H9 (cell line): ENCODE data around the gene OR10D3. TPM values are rescaled to one million over a fixed set of nuclear protein-coding genes. Genes with fewer than 3 reads are reported as not detected.

Source experiments
- DNase-seq: peaks from one replicate; pipeline ENCODE4 v3.0.0-alpha.2; 2017
- H2AFZ ChIP-seq: one replicate; pipeline ENCODE4 v1.6.1; 2013; ENCODE audit warnings: mild to moderate bottlenecking, low read length, control low read depth, moderate library complexity
- H2AK5ac ChIP-seq: 2 replicates; pipeline ENCODE4 v1.6.1; 2013; ENCODE audit warnings: low read length, control low read depth, mixed read lengths; ENCODE audit not compliant: insufficient read length
- H2BK120ac ChIP-seq: one replicate; pipeline ENCODE4 v1.6.1; 2013; ENCODE audit warnings: low read depth, mild to moderate bottlenecking, low read length, control low read depth, inconsistent platforms; ENCODE audit not compliant: poor library complexity, severe bottlenecking
- H2BK12ac ChIP-seq: 2 replicates; pipeline ENCODE4 v1.6.1; 2013; ENCODE audit warnings: low read length, control low read depth, mixed read lengths, low read depth; ENCODE audit not compliant: insufficient read length
- H2BK15ac ChIP-seq: 2 replicates; pipeline ENCODE4 v1.6.1; 2013; ENCODE audit warnings: low read depth, low read length, control low read depth
- H2BK20ac ChIP-seq: one replicate; pipeline ENCODE4 v1.6.1; 2013; ENCODE audit warnings: low read depth, mild to moderate bottlenecking, low read length, control low read depth, inconsistent platforms; ENCODE audit not compliant: poor library complexity, severe bottlenecking
- H2BK5ac ChIP-seq: 2 replicates; pipeline ENCODE4 v1.6.1; 2013; ENCODE audit warnings: low read length, control low read depth, mixed read lengths; ENCODE audit not compliant: insufficient read length
- H3K14ac ChIP-seq: 2 replicates; pipeline ENCODE4 v1.6.1; 2013; ENCODE audit warnings: low read length, control low read depth; ENCODE audit not compliant: insufficient read depth
- H3K18ac ChIP-seq: 2 replicates; pipeline ENCODE4 v1.6.1; 2013; ENCODE audit warnings: low read depth, mild to moderate bottlenecking, mixed read lengths, low read length, control low read depth; ENCODE audit not compliant: insufficient read length
- H3K23ac ChIP-seq: 2 replicates; pipeline ENCODE4 v1.6.1; 2013; ENCODE audit warnings: low read length, control low read depth, mixed read lengths, low read depth; ENCODE audit not compliant: insufficient read length
- H3K23me2 ChIP-seq: 2 replicates; pipeline ENCODE4 v1.6.1; 2013; ENCODE audit warnings: low read depth, mild to moderate bottlenecking, mixed read lengths, low read length, control low read depth; ENCODE audit not compliant: insufficient read length, poor library complexity, severe bottlenecking
- H3K27ac ChIP-seq: 2 replicates; pipeline ENCODE4 v1.5.1; 2013; ENCODE audit warnings: low read length, control low read depth, mixed read lengths, low read depth; ENCODE audit not compliant: insufficient read length
- H3K27me3 ChIP-seq: 2 replicates; pipeline ENCODE4 v1.6.1; 2013; ENCODE audit warnings: low read length, control low read depth, inconsistent platforms; ENCODE audit not compliant: insufficient read depth
- H3K4ac ChIP-seq: 2 replicates; pipeline ENCODE4 v1.6.1; 2013; ENCODE audit warnings: low read depth, mild to moderate bottlenecking, control low read depth, inconsistent platforms, low read length, moderate library complexity
- H3K4me1 ChIP-seq: 2 replicates; pipeline ENCODE4 v1.6.1; 2013; ENCODE audit warnings: low read length, control low read depth, inconsistent platforms; ENCODE audit not compliant: insufficient read depth
- H3K4me2 ChIP-seq: 2 replicates; pipeline ENCODE4 v1.6.1; 2013; ENCODE audit warnings: low read length, control low read depth, mixed read lengths; ENCODE audit not compliant: insufficient read length, insufficient read depth
- H3K56ac ChIP-seq: 2 replicates; pipeline ENCODE4 v1.6.1; 2013; ENCODE audit warnings: low read depth, mild to moderate bottlenecking, mixed read lengths, low read length, control low read depth; ENCODE audit not compliant: insufficient read length
- H3K79me1 ChIP-seq: 2 replicates; pipeline ENCODE4 v1.6.1; 2013; ENCODE audit warnings: low read depth, mild to moderate bottlenecking, moderate library complexity, low read length, control low read depth, inconsistent platforms; ENCODE audit not compliant: insufficient read depth, poor library complexity, severe bottlenecking
- H3K79me2 ChIP-seq: 2 replicates; pipeline ENCODE4 v1.6.1; 2013; ENCODE audit warnings: low read length, control low read depth, inconsistent platforms; ENCODE audit not compliant: insufficient read depth
- H3K9ac ChIP-seq: 2 replicates; pipeline ENCODE4 v1.6.1; 2013; ENCODE audit warnings: low read length, control low read depth, mixed read lengths; ENCODE audit not compliant: insufficient read length; ENCODE audit errors: extremely low read depth
- H3K9me3 ChIP-seq: one replicate; pipeline ENCODE4 v1.6.1; 2013; ENCODE audit warnings: low read depth, low read length, inconsistent platforms; ENCODE audit not compliant: control insufficient read depth
- H3T11ph ChIP-seq: one replicate; pipeline ENCODE4 v1.6.1; 2013; ENCODE audit warnings: mild to moderate bottlenecking, low read length, control low read depth, inconsistent platforms
- H4K20me1 ChIP-seq: one replicate; pipeline ENCODE4 v1.6.1; 2013; ENCODE audit not compliant: control insufficient read depth, insufficient read length, insufficient read depth
- H4K5ac ChIP-seq: 2 replicates; pipeline ENCODE4 v1.6.1; 2013; ENCODE audit warnings: low read depth, mild to moderate bottlenecking, mixed read lengths, low read length, control low read depth; ENCODE audit not compliant: insufficient read length
- H4K8ac ChIP-seq: replicated peaks from 2 replicates; pipeline ENCODE4 v1.6.1; 2013; ENCODE audit warnings: low read length, control low read depth, mixed read lengths, low read depth; ENCODE audit not compliant: insufficient read length
- H4K91ac ChIP-seq: 2 replicates; pipeline ENCODE4 v1.6.1; 2013; ENCODE audit warnings: low read depth, mild to moderate bottlenecking, moderate library complexity, mixed read lengths, low read length, control low read depth; ENCODE audit not compliant: insufficient read length
- H3K27ac Mint-ChIP-seq, 3 experiments: 2 replicates in 2 of 3; 3 replicates in 1 of 3; pipeline ENCODE4 v1.8.0; 2020 to 2021; ENCODE audit warnings: mixed read lengths in 3 of 3, mild to moderate bottlenecking in 1 of 3, moderate library complexity in 1 of 3
- H3K27me3 Mint-ChIP-seq: 2 replicates; pipeline ENCODE4 v1.8.0; 2021; ENCODE audit warnings: low read depth, mild to moderate bottlenecking, moderate library complexity, mixed read lengths
- H3K36me3 Mint-ChIP-seq, 3 experiments: 2 replicates in 2 of 3; 3 replicates in 1 of 3; pipeline ENCODE4 v1.8.0; 2020 to 2021; ENCODE audit warnings: low read depth in 3 of 3, mixed read lengths in 3 of 3; ENCODE audit not compliant: insufficient read depth in 1 of 3
- H3K4me1 Mint-ChIP-seq, 2 experiments: 2 replicates each; pipeline ENCODE4 v1.8.0; 2020; ENCODE audit warnings: mixed read lengths in 2 of 2
- H3K4me3 Mint-ChIP-seq, 2 experiments: 2 replicates in 1 of 2; 3 replicates in 1 of 2; pipeline ENCODE4 v1.8.0; 2020 to 2021; ENCODE audit warnings: mild to moderate bottlenecking in 2 of 2, mixed read lengths in 2 of 2, moderate library complexity in 1 of 2
- H3K9me3 Mint-ChIP-seq, 2 experiments: 2 replicates in 1 of 2; 3 replicates in 1 of 2; pipeline ENCODE4 v1.8.0; 2020; ENCODE audit warnings: mild to moderate bottlenecking in 2 of 2, mixed read lengths in 2 of 2, moderate library complexity in 1 of 2
- CTCF ChIP-seq: fragments of 200-600 bp; sonication (generic); conservative IDR thresholded peaks from 3 replicates; pipeline ENCODE4 v1.8.0; 2021; ENCODE audit warnings: antibody characterized with exemption, mild to moderate bottlenecking
- WGBS: extraction: QIAGEN DNeasy Blood & Tissue Kit; methylation state at CpG from one replicate; pipeline ENCODE4 v1.1.7; 2013; ENCODE audit warnings: missing lambda C conversion rate, low lambda C conversion rate, mixed read lengths; ENCODE audit not compliant: insufficient read length; ENCODE audit errors: extremely low coverage; 5-methylcytosine and 5-hydroxymethylcytosine counted together
- total RNA-seq: library from RNA; stranded (reverse); gene quantifications from 2 replicates; pipeline ENCODE4 v1.2.1, GENCODE V29; 2021

The OR10D3 gene
- total RNA-seq, 1 experiment from 2014 or later: not detected

- Histone ChIP-seq H2AFZ (no peak overlapping the region), H2BK15ac (no peak overlapping the region), H4K20me1 (no peaks in the 10 kb centered on the region), H2AK5ac (no peak overlapping the region), H2BK12ac (no peak overlapping the region), H2BK5ac (no peak overlapping the region), H3K23me2 (no peaks in the 10 kb centered on the region), H3K79me2 (no peaks in the 10 kb centered on the region), H3K4ac (no peak overlapping the region), H3K14ac (no peak overlapping the region; the same call in 1 of the 2 replicates), H3K4me2 (no peak overlapping the region), H3K4me1 (no peaks in the 10 kb centered on the region), H3K56ac (no peak overlapping the region), H4K5ac (no peak overlapping the region), H3T11ph (no peak overlapping the region), H2BK20ac (no peak overlapping the region), H4K8ac (no peak overlapping the region), H2BK120ac (no peak overlapping the region), H4K91ac (no peak overlapping the region), H3K18ac (no peak overlapping the region), H3K27ac (no peak overlapping the region), H3K27me3 (peaks cover 10% of the 10 kb centered on the region; the same call in 1 of the 2 replicates), H3K79me1 (no peaks in the 10 kb centered on the region), H3K23ac (no peak overlapping the region), H3K9me3 (no peaks in the 10 kb centered on the region), H3K9ac (no peak overlapping the region)
- H3K4me3 Mint-ChIP-seq: no peak overlapping the region
- DNase-seq: peak; percentile 49
- peak overlapping the region in 2 of 3 experiments; percentile 41 to 85; a peak in 3 of 7 replicates for H3K27ac Mint-ChIP-seq
- TF ChIP-seq CTCF: no peak
- no CpG with 5 or more reads among the region's 4 CpGs for WGBS
- H3K36me3 Mint-ChIP-seq: peaks cover 0 to 3% (median 0%) of the 10 kb centered on the region in 3 experiments; a peak in 2 of 7 replicates
- peaks cover 32% of the 10 kb centered on the region for H3K27me3 Mint-ChIP-seq
- peaks cover 2% of the 10 kb centered on the region in 2 experiments; a peak in 2 of 5 replicates for H3K9me3 Mint-ChIP-seq
- H3K4me1 Mint-ChIP-seq: peaks cover 7 to 11% of the 10 kb centered on the region in 2 experiments
Measured at GRCh38 chr11:124174001-124174583, 9.1 kb upstream of the OR10D3 start.
